OCI-LY1 (cell line): Measurements from ENCODE around the gene PLEKHJ1.

Source experiments
- CTCF ChIP-seq: fragments of 200-600 bp; sonication (generic), shearing (Covaris generic); IDR thresholded peaks from 2 replicates; pipeline ENCODE4 v1.5.1; 2017; ENCODE audit warnings: mild to moderate bottlenecking, antibody characterized with exemption, low read length, moderate library complexity, mixed read lengths
- EZH2 ChIP-seq: fragments of 200-600 bp; sonication (generic), shearing (Covaris generic); IDR thresholded peaks from 2 replicates; pipeline ENCODE4 v1.8.0; 2017; ENCODE audit warnings: borderline replicate concordance, mixed run types, mild to moderate bottlenecking, antibody characterized with exemption, low read length, moderate library complexity, mixed read lengths

GRCh38 chr19:2275588-2276428, 39.7 kb upstream of the PLEKHJ1 start:
- no peak for TF ChIP-seq CTCF
- no peak for TF ChIP-seq EZH2
